Gastroesophageal sphincter (tissue), 4 donors: ENCODE measurements around the gene SUPT3H. TPM values are rescaled to one million over a fixed set of nuclear protein-coding genes. Genes with fewer than 3 reads are reported as not detected.

Experiments
- ATAC-seq: fragments of 150-250 bp; one replicate; pipeline ENCODE4 v1.9.1; 2016; ENCODE audit warnings: mild to moderate bottlenecking, moderate library complexity
- H3K27ac ChIP-seq, 4 donors: fragments of 200-600 bp; sonication (generic) in 3 of 4; 1 replicate in 3 of 4; 2 replicates in 1 of 4; pipeline ENCODE4 v1.5.1; 2016 to 2019
- H3K27me3 ChIP-seq: fragments of 200-600 bp; sonication (generic); one replicate; pipeline ENCODE4 v1.5.1; 2019
- H3K36me3 ChIP-seq, 2 donors: fragments of 200-600 bp; sonication (generic); one replicate each; pipeline ENCODE4 v1.5.1; 2019; ENCODE audit warnings: control low read depth in 1 of 2
- H3K4me1 ChIP-seq, 3 donors: fragments of 200-600 bp; sonication (generic); 1 replicate in 2 of 3; 2 replicates in 1 of 3; pipeline ENCODE4 v1.5.1; 2016 to 2019; ENCODE audit warnings: control low read depth in 2 of 3
- H3K4me3 ChIP-seq, 2 donors: fragments of 200-600 bp; sonication (generic); one replicate each; pipeline ENCODE4 v1.5.1; 2019; ENCODE audit warnings: mild to moderate bottlenecking in 1 of 2, moderate library complexity in 1 of 2
- H3K9me3 ChIP-seq, 3 donors: fragments of 200-600 bp; sonication (generic); one replicate each; pipeline ENCODE4 v1.5.1; 2017 to 2019; ENCODE audit warnings: control low read depth in 2 of 3
- CTCF ChIP-seq, 4 experiments: fragments of 200-600 bp in 2 of 4; fragments of 450-650 bp in 2 of 4; sonication (generic) in 1 of 4; IDR thresholded peaks; one replicate each; pipeline ENCODE4 v1.5.1; 2017 to 2019; ENCODE audit warnings: antibody characterized with exemption in 4 of 4, mild to moderate bottlenecking in 2 of 4, moderate library complexity in 2 of 4
- EP300 ChIP-seq: sonication (generic); formaldehyde crosslinking; IDR thresholded peaks from one replicate; pipeline ENCODE4 v1.6.1; 2017; ENCODE audit warnings: antibody characterized with exemption, mild to moderate bottlenecking
- POLR2A ChIP-seq, 2 donors: fragments of 450-650 bp; IDR thresholded peaks; one replicate each; pipeline ENCODE4 v1.6.1; 2017; ENCODE audit warnings: antibody characterized with exemption in 2 of 2, mild to moderate bottlenecking in 2 of 2, moderate library complexity in 1 of 2
- POLR2AphosphoS5 ChIP-seq: sonication (generic); formaldehyde crosslinking; IDR thresholded peaks from one replicate; pipeline ENCODE4 v1.6.1; 2017; ENCODE audit warnings: antibody characterized with exemption
- WGBS, 2 donors: methylation state at CpG; one replicate each; pipeline ENCODE4 v1.1.5; 2018; ENCODE audit warnings: low coverage in 1 of 2; 5-methylcytosine and 5-hydroxymethylcytosine counted together
- total RNA-seq, 4 donors: library from RNA; depleted of rRNA; stranded (reverse); fragments of >200 nt; gene quantifications; one replicate each; pipeline ENCODE4 v1.1.0, GENCODE V29; 2016

SUPT3H gene
- total RNA-seq, 4 donors from 2014 or later, result 3.6 to 13.1 (median 7.6) TPM

- Histone ChIP-seq H3K4me3 (no peak overlapping the region), H3K27ac (no peak overlapping the region), H3K4me1 (no peaks in the 10 kb centered on the region), H3K27me3 (no peaks in the 10 kb centered on the region), H3K9me3 (no peaks in the 10 kb centered on the region), H3K36me3 (no peaks in the 10 kb centered on the region)
- TF ChIP-seq EP300, result no peak
- TF ChIP-seq POLR2A (IDR thresholded peaks at IDR 0.05), result no peak
- TF ChIP-seq CTCF (IDR thresholded peaks at IDR 0.05), result no peak
- no peak for TF ChIP-seq POLR2AphosphoS5
- 75 to 85% methylated on average over 1 to 2 of the region's 2 CpGs for WGBS, 2 donors
- ATAC-seq, result no peak
These were observed 105.1 kb downstream of the SUPT3H start for GRCh38 chr6:45272626-45273025.

- no peaks in the 10 kb centered on the region for H3K36me3 ChIP-seq
- H3K9me3 ChIP-seq, result no peaks in the 10 kb centered on the region
- no peak overlapping the region for H3K27ac ChIP-seq
- TF ChIP-seq POLR2AphosphoS5, result no peak
- TF ChIP-seq POLR2A (IDR thresholded peaks at IDR 0.05), result no peak
- no peak for TF ChIP-seq CTCF (IDR thresholded peaks at IDR 0.05)
- TF ChIP-seq EP300, result no peak
- H3K27me3 ChIP-seq, result no peaks in the 10 kb centered on the region
- H3K4me1 ChIP-seq, result no peaks in the 10 kb centered on the region
- ATAC-seq, result no peak
- WGBS, 2 donors, result 82 to 89% methylated on average over 2 of the region's 2 CpGs
- H3K4me3 ChIP-seq, result no peak overlapping the region
These were observed 112.5 kb downstream of the SUPT3H start for GRCh38 chr6:45265246-45265645.

- 81 to 82% methylated on average over 3 of the region's 3 CpGs for WGBS, 2 donors
- no peak overlapping the region for H3K27ac ChIP-seq
- no peak for TF ChIP-seq POLR2AphosphoS5
- TF ChIP-seq CTCF (IDR thresholded peaks at IDR 0.05), result no peak
- no peak for TF ChIP-seq POLR2A (IDR thresholded peaks at IDR 0.05)
- no peak for TF ChIP-seq EP300
- no peaks in the 10 kb centered on the region for H3K9me3 ChIP-seq
- no peaks in the 10 kb centered on the region for H3K4me1 ChIP-seq
- H3K4me3 ChIP-seq, result no peak overlapping the region
- H3K36me3 ChIP-seq, result no peaks in the 10 kb centered on the region
- H3K27me3 ChIP-seq, result no peaks in the 10 kb centered on the region
- ATAC-seq, result no peak
These were observed 117.0 kb downstream of the SUPT3H start for GRCh38 chr6:45260696-45261095.

GRCh38 chr6:45256697-45257695 is 120.7 kb downstream of the SUPT3H start:
- H3K4me1 ChIP-seq, result no peaks in the 10 kb centered on the region
- H3K27ac ChIP-seq, result no peak overlapping the region
- no peaks in the 10 kb centered on the region for H3K36me3 ChIP-seq
- no peaks in the 10 kb centered on the region for H3K27me3 ChIP-seq
- no peak for ATAC-seq
- no peaks in the 10 kb centered on the region for H3K9me3 ChIP-seq
- 79 to 83% methylated on average over 7 to 9 of the region's 9 CpGs for WGBS, 2 donors
- H3K4me3 ChIP-seq, result no peak overlapping the region
- TF ChIP-seq EP300, result no peak
- TF ChIP-seq POLR2A (IDR thresholded peaks at IDR 0.05), result no peak
- TF ChIP-seq CTCF (IDR thresholded peaks at IDR 0.05), result no peak
- no peak for TF ChIP-seq POLR2AphosphoS5

GRCh38 chr6:45255434-45255833 is 122.3 kb downstream of the SUPT3H start:
- TF ChIP-seq POLR2A (IDR thresholded peaks at IDR 0.05), result no peak
- TF ChIP-seq POLR2AphosphoS5, result no peak
- no peak for TF ChIP-seq CTCF (IDR thresholded peaks at IDR 0.05)
- TF ChIP-seq EP300, result no peak
- Histone ChIP-seq H3K4me1 (no peaks in the 10 kb centered on the region), H3K27ac (no peak overlapping the region), H3K27me3 (no peaks in the 10 kb centered on the region), H3K4me3 (no peak overlapping the region), H3K36me3 (no peaks in the 10 kb centered on the region), H3K9me3 (no peaks in the 10 kb centered on the region)
- WGBS, 2 donors, result 100% methylated on average over 2 to 4 of the region's 4 CpGs
- ATAC-seq, result no peak
